ENCODE results near the gene DLGAP4.

- no peak for TF ChIP-seq ZNF274 (IDR thresholded peaks at IDR 0.05; ENCODE audit: low read depth, low read length)
- TF ChIP-seq YY1 (IDR thresholded peaks at IDR 0.05; ENCODE audit: insufficient read depth, insufficient read length) = no peak
Measured at GRCh38 chr20:36547186-36548005, 241.3 kb downstream of the DLGAP4 start.
